GM18951 (cell line): ENCODE data around the gene AKNA.

Source experiments
- POLR2A ChIP-seq: IDR thresholded peaks from 4 replicates; pipeline ENCODE4 v1.6.1; 2011; ENCODE audit warnings: mild to moderate bottlenecking; ENCODE audit not compliant: insufficient read length, insufficient read depth; ENCODE audit errors: extremely low read depth
- in situ Hi-C: fragments of 300-500 bp; cut with MboI; formaldehyde crosslinking; loops from one replicate; pipeline ENCODE4 v1.12.0; 2022; ENCODE audit warnings: low sequenced_read_pairs, mixed read lengths, inconsistent platforms; ENCODE audit not compliant: unreplicated experiment

AKNA gene

DNA sequence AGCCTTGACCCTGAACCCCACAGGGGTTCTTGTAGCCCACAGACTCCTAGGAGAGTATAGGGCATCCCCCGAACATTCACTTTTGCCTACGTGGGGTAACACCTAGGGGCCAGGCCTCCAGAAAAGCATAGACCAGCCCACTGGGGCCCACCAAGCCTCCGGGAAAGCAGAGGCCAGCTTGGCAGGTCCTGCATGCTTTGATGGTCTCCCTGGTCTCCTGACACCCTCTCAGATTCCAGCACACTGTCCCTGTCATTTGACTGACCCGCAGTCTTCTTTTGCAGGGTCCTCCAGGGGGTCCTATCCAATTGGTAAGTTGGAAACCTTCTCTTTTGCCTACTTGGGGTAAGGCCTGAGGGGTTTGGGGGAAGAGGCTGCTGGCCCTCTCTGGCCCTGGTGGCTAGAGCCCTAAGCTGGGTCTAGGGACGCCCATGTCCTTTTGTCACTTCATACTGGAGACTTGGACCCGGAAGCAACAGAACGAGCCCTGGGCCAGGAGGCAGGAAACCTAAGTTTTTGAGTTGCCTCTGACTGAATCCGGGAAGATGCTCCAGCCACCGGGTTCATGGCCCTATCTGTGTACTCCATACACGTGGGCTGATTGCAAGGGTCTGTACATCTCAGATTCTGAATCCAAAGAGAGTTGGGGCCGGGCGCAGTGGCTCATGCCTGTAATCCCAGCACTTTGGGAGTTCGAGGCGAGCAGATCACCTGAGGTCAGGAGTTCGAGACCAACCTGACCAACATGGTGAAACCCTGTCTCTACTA, 85.8 kb downstream of the AKNA start:
- in situ Hi-C loops = no loop called here
- no peak for TF ChIP-seq POLR2A

DNA sequence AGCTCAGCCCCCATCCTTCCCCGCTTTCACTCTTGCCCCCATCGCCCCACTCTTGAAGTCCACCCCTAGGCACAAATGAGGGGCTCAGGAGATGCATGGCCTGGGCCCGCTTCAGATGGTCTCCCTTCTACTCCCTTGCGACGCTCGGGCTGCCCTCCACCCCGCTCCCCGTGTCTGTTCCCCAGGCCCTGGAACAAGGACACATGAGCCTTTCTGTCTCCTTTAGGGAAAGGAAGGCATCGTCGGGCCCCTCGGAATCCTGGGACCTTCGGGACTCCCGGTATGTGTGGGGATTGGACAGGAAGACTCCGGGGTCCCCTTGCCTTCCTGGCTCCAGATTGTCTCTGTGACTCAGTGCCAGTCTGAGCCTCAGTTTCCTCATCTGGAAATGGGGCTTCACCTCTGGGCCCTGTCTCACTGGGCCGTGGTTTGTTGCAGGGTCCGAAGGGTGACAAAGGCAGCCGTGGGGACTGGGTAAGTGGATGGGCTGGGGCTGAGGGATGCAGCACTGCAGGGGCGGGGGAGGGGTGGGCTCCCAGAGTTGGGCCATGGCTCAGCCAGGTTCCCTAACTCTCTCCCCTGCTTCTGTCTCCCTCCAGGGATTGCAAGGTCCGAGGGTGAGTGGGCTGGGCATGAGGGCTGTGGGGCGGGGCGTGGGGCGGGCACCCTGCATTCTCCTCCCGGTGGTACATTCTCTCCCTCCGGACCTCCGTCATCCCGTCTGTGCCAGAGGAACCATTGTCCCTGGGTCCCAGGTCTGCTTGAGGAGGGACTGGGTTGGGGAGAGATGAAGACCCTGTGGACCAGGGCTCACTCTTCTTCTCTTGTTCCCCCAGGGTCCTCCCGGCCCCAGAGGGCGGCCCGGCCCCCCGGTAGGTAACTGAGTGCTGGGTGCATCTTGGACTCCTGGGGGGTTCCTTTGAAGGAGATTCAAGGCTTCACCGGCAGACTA, 86.7 kb downstream of the AKNA start:
- TF ChIP-seq POLR2A = no peak
- in situ Hi-C loops = no loop called here

DNA sequence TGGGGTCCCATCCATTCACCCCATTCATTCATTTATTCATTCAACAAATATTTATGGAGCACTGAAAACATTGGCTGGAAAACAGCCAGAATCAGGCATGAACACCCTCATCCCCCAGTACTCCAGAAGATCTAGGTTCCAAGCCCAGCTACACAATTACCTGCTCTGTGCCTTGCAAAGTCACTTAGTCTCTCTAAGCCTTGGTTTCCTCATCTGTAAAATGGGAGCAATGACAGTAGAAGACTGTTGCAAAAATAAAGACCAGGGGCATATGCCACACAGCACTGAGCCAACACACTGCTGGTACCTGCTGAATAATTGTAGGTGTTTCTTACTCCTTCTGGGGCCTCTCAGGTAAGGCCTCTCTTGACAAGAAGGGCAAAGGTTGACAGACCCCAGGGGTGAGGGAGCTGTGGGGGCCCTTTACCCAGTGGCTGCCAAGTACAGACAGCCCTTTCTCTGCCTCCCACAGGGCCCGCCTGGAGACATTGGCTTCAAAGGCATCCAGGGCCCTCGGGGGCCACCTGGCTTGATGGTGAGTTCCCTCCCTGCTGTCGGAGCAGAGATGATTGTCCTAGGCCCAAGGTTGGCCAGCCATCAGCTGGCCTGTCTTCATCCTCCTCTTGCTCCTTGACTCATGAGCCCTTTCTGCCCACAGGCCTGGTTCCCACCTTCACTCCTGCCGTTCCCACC, 87.5 kb downstream of the AKNA start:
- TF ChIP-seq POLR2A = no peak
- in situ Hi-C loops = no loop called here

DNA sequence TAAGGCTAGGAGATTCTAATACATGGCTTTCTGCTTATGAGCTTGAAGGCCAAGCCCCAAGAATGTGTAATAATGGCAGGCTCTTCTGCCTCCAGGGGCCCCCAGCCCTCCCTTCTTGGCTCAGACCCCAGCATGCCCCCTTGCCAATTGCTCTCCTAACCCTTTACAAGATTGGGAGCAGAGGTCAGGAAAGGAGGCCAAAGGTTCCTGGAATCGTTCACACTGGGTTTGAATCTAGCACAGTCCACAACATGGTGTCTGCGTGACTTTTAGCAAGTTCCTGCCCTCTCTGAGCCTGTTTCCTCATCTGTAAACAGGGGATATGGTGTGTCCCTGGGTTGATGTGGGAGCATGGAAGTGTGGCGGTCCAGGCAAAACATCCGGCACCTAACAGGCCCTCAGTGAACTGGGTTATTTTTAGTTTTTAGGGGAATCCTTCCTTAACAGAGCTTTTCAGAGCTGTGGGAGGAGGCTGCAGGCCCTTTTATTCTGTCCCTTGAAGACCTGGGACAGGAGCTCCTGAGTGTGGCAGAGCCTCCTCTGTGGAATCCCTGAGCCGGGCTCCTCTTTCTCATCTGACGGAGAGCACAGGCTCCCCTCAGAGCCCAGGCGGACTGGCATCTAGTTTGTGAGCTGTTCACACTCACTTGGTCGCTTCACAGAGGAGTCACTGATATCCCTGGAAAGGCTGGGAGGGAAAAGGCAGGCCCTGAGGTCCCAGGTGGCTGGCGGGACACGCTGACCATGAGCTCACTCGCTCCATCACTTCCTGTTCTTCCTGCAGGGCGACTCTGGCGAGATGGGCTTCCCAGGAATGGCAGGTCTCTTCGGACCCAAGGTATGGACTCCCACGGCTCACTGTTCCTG, 88.3 kb downstream of the AKNA start:
- no peak for TF ChIP-seq POLR2A
- in situ Hi-C loops = no loop called here

- in situ Hi-C loops = no loop called here
- no peak for TF ChIP-seq POLR2A
Measured at GRCh38 chr9:114296338-114296737, 91.4 kb downstream of the AKNA start.

- in situ Hi-C loops = no loop called here
- TF ChIP-seq POLR2A = no peak
Measured at GRCh38 chr9:114294664-114295063, 93.1 kb downstream of the AKNA start.

DNA sequence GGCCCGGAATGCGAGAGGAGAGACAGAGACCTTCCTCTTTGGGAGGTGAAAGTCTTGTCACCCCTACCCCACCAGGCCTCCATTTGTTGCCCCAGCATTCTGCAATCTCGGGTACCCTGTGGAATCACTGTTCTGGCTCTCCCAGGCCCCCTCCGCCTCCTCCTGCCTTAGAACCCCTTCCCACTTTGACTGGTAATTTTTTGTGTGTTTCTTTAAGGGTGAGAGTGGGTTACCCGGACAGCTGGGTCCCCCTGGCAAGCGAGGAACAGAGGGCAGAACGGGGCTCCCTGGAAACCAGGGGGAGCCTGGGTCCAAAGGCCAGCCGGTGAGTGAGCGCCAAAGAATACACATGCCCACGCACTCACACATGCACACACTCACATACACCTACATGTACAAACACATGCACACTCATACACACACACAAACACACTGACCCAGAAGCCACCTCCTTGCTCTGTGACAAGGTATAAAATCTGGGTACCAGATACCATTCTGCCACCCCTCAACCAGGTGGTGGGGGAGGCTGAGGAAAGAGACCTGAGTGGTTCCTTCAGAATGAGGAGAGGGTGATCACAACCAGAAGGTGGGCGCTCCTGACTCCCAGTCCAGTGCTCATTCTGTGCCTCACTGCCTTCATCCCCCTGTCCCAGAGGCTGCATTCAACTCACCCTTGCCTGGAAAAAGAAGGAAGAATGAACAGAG, 95.7 kb downstream of the AKNA start:
- TF ChIP-seq POLR2A = no peak
- in situ Hi-C loops = no loop called here

- no peak for TF ChIP-seq POLR2A
- in situ Hi-C loops = no loop called here
Measured at GRCh38 chr9:114291064-114291474, 96.7 kb downstream of the AKNA start.

DNA sequence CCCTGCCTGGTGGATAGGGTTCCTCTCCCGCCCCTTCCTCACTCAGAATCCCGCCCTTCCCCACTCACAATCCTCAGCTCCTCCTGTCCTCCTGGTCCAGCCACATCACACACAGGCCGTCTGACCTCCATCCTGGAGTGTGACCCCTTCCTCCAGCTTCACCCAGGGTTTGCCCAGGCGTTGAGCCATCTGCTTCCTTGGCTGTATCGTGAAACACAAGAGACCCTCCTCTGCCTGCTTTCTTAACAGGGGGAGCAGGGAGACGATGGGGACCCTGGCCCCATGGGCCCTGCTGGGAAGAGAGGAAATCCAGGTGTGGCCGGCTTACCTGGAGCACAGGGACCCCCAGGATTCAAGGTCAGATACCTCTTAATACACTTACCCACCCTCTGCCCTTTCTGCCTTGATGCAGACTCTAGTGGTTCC, 97.2 kb downstream of the AKNA start:
- TF ChIP-seq POLR2A = no peak
- in situ Hi-C loops = no loop called here

GRCh38 chr9:114289571-114290481, 98.0 kb downstream of the AKNA start:
- in situ Hi-C loops = loop anchor here (10.0 kb wide), 1 partner anchor 205 kb away; no protein-coding TSS in a partner anchor
- TF ChIP-seq POLR2A = no peak

DNA sequence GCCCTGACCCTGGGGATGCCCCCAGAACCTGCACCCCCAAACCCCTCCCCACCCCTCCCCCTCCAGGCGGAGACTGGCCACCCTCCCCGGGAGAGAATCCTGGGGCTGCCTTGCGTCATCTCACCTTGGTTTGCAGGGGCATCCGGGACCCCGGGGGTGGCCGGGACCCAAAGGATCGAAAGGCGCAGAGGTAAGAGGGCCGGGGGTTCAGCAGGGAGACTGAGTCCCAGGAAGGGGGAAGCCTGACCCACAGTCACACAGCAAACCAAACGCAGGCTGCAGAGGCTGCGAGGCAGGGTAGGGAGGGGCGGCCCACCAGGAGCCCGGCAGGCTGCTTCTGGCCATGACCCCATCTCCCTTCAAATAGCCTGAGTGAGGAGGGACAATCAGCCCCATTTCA, 98.7 kb downstream of the AKNA start:
- in situ Hi-C loops = loop anchor here (10.0 kb wide), 1 partner anchor 204 kb away; no protein-coding TSS in a partner anchor
- no peak for TF ChIP-seq POLR2A
